ENCODE results near the gene XRRA1.

XRRA1 gene

DNA sequence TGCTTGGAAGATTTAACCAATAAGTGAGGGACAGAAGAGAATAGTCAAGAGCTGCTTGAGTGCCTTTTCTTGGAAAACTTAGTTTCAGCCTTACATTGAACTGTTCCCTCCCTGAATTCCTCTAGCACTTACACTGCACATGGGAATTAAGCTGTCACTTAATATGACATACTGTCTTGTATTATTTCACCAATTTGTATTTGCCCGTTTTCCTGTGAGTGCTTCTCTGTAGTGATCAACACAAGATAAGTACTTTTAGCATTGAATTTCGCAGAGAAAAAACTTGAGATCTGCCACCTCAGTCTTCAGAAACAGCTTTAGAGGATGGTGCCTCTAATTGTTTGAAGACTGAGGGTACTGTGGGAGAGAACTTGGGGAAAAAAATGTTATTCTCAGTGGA lies 3.9 kb upstream of the XRRA1 start:
- in situ Hi-C loops (cut with MboI; ENCODE audit: low sequenced_read_pairs), result no loop called here

DNA sequence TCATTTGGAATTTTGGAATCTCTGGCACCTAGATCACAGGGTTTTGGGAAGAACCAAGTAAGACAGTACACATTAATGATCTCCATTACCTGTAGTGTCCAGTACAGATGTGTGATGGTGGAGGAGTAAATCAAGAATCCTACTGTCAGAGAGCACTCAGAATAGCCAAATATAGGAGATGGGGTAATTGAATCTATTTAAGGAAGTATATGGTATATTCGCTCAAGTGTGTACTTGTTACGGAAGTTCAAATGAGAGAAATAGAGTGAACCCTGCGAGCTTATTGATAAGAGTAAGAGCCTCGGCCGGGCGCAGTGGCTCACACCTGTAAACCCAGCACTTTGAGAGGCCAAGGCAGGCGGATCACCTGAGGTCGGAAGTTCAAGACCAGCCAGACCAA lies 2.3 kb upstream of the XRRA1 start:
- in situ Hi-C loops (cut with MboI; ENCODE audit: low sequenced_read_pairs), result no loop called here

DNA sequence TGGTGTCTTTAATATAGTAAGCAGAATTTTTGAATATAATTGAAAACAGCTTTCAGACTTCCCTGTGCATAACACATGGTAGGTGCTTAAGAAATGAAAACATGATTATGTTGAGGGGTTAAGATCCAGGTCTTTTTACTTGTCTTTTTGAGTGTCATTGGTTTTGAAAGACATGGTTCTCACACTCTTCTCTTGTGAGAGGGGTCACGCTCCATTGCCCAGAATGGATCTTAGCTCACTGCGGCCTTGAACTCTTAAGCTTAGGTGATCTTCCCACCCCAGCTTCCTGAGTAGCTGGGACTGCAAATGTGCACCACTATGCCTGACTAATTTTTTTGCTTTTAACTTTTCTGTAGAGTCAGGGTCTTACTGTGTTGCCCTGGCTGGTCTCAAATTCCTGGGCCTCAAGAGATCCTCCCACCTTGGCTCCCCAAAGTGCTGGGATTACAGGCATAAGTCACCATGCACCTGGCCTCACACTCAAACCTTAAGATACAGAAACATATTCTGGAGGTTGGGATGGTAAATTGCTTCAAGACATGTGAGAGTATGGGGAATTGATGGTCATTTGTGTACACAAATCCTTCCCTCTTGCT lies 1.6 kb upstream of the XRRA1 start:
- in situ Hi-C loops (cut with MboI; ENCODE audit: low sequenced_read_pairs), result no loop called here

DNA sequence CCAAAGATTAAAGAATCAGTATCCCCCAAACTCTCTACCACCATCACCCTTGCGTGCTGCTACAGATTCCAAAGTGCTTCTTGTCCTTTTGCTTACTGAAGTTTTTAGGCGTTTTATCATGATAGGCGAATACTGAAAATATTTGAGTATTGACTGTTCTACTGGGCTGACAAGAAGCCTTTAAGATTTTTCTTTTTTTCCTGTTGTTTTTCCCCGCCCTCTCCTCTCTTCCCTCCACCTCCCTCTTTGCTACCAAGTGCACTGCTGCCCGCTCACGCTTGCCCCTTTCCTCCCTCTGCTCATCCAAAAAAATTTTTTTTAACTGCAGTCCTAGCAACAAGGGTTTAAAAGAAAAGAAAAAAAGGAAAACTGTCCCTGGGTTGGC lies 854 bp upstream of the XRRA1 start:
- in situ Hi-C loops (cut with MboI; ENCODE audit: low sequenced_read_pairs), result no loop called here

DNA sequence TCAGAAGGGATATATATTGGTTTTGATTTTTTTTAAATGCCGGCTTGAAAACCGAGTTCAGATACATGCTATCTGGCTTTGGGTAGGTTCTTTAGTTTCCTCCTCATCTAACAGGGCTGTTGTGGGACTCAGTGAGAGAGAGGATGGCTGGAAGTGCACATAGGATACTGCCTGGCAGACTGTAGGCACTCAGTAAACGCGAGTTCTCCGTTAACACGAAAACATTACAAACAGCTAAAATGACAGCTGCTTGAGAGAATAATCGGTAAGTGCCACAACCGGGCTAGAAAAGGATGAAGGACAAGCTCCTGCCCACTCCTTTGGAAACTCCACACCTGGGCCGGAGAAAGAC lies 369 bp downstream of the XRRA1 start:
- in situ Hi-C loops (cut with MboI; ENCODE audit: low sequenced_read_pairs), result no loop called here

DNA sequence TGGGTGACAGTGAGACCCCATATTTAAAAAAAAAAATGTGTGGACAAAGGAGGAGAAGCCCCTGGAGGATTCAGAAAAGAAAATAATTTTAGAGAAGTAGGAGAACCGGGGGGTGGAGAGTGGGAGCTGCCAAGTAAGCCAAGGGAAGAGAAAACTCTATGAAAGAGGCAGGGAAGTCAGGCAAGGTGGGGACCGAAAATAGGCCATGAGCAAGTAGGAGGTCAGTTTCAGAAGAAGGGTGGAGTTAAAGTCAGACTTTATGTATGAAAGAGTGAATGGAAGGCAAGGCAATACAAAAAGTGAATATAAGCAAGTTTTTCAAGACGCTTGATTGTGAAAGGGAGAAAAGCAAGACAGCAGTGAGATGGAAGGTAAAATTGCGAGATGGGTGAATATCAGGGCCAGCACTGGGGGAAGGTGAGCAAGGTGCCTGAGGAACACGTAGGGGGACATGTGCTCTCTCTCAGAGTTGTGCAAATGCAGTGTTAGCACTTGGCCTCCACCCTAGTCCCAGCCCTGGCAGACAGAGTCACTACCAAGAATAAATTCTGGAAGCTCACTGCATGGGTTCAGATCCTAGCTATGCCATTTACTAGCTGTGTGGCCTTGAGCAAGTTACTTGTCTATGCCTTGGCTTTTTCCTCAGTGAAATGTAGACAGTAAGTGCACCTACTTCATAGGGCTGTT lies 6.7 kb downstream of the XRRA1 start:
- in situ Hi-C loops (cut with MboI; ENCODE audit: low sequenced_read_pairs), result no loop called here

DNA sequence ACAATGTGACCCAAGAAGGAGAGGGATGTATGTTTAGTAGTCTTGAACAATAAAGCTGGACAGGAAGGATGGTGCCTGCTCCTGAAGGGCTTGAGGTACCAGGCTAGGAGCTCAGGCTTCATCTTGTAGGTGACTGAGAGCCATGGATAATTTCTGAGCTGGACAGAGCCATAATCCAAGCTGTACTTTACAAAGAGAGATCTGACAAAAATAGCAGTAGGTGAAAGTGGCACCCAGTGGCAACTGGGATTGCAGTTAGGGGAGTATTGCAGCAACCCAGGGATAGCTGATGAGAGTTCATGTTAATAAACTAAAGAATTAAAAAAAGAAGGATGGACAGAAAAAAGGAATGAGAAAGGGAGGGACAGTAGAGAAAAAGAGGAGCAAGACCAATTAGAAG lies 7.4 kb downstream of the XRRA1 start:
- in situ Hi-C loops (cut with MboI; ENCODE audit: low sequenced_read_pairs), result no loop called here

DNA sequence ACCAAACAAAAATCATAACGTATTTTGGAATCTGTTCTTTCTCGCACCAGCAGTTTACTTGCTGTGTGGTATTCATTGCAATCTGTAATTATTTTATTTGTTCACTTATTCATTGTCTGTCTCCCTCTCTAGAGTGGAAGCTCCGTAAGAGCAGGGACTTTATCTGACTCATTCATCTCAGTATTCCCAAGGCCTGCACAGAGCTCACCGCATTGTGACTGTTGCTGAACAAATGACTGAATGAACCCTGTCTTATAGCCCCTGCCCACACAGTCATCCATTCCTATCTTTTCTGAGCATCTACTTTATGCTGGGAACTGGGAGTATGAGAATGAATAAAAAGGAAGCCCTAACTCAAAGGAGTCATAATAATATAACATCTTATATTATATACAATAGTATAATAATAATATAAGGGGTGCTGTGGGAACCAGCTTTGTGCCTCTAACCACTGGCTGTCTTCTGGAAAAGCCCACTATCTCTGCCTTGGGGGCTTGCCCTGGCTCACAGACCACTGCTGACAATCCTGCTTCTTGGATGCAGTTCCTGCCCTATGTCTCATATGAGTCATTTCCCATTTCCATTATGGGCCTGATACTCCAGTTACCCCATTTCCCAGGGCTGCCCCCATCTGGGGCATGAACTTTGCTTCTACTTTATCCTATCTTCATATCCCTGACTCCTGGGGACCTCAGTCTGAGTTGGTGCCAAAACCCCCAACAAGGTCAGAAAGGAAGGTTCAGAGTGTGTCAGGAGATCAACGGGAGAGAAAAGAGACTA lies 11.0 kb downstream of the XRRA1 start:
- in situ Hi-C loops (cut with MboI; ENCODE audit: low sequenced_read_pairs), result no loop called here

DNA sequence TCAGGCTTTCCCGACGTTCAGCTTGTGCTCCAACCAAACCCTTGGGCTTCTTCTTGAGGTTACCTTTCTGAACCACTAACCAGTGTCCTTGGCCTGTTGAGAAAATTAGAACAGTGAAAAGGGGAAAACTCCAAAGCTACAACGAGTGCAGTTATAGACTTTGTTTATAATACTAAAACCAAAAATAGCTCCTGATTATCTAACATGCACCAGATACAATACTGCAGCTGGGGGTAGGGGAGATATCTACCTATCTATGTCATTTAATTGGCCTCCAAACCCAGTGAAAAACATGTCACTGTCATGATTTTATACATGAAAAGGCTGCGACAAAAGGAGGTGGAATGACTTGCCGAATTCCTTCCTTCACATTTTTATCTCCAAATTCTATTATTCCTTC lies 11.9 kb downstream of the XRRA1 start:
- in situ Hi-C loops (cut with MboI; ENCODE audit: low sequenced_read_pairs), result no loop called here

DNA sequence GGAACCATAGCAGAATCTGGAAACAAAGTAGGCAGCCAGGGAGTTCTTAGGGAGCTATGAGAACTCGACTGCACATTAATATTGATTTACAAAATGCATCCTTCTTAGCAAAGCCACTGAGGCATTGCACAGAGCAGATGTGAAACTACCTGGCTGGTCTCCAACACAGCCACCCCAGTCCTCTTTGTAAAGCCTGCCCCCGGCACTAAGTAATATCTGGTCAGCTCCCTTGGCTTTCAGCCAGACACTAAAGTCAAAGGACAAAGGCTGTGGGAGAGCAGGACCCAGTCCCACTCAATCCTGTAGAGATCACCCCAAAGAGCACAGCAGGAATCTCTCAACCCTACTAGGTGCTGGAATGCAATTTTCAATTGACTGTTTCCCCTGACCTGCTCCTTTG lies 12.8 kb downstream of the XRRA1 start:
- in situ Hi-C loops (cut with MboI; ENCODE audit: low sequenced_read_pairs), result no loop called here

DNA sequence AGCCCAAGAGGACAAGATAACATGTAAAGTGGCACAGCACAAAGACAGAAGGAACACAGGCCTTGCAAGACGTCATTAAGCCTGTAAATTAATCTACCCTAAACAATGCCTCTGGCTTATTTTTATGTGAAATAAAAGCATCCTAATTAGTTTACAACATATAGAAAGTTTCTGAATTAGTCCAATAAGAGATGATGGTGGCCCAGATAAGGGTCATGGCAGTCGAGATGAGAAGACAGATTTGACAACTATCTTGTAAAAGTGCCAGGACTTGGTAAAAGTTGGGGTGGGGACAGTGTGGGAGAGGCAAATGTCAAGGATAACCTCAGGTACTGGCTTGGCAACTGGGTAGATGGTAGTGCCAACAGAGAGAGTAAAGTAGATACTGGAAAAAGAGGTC lies 13.6 kb downstream of the XRRA1 start:
- in situ Hi-C loops (cut with MboI; ENCODE audit: low sequenced_read_pairs), result no loop called here

DNA sequence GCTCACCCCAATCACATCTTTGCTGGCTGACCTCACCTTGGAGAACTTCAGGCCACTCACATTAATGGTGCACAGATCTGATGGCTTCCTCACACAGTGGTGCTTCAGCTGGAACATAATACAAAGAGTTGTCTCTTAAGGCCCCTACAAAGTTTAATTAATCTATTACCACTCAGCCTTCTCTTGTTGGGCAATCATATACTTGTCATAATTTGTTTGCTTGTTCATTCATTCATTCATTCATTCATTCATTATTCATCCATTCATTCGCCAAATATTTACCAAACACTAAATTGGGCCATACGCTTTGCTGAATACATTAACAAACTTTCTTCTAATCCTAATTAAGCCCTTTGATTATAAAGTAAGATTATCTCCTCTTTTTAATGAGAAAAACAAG lies 15.1 kb downstream of the XRRA1 start:
- in situ Hi-C loops (cut with MboI; ENCODE audit: low sequenced_read_pairs), result no loop called here

DNA sequence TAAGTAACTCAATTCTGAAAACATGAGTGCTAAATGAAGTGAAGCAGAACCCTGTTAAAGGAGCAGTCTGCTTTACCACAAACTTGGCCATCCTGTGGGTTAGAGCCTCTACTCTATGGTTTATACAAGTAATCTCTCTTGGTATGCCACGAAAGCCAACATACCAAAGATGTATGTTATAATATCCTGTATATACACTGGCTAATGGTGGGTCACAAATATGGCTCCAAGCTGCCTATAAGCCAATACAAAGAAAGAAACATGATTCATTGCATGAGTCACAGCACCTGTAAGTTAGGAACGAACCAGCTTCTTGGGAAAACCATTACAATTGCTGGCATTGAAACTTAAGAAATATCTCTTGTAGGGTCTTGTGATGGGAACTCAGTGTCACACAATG lies 16.1 kb downstream of the XRRA1 start:
- in situ Hi-C loops (cut with MboI; ENCODE audit: low sequenced_read_pairs), result no loop called here

DNA sequence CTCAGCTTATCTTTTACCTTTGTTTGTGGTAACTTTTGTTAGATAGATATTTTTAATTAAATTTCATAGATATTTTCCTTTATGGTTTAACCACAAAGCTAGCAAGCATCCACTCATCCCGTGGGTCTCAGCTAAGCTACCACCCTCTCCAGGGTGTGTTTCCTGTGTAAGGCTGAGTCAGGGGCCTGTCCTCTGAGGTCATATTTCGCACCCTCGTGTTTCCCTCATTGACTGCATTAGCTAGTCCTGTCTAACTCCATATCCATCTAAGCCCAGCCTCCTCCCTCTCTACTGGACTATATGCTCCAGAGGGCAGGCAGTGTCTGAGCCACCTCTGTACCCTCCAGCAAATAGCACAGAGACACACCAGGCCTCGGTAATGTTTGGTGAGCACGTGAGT lies 16.7 kb downstream of the XRRA1 start:
- in situ Hi-C loops (cut with MboI; ENCODE audit: low sequenced_read_pairs), result no loop called here

DNA sequence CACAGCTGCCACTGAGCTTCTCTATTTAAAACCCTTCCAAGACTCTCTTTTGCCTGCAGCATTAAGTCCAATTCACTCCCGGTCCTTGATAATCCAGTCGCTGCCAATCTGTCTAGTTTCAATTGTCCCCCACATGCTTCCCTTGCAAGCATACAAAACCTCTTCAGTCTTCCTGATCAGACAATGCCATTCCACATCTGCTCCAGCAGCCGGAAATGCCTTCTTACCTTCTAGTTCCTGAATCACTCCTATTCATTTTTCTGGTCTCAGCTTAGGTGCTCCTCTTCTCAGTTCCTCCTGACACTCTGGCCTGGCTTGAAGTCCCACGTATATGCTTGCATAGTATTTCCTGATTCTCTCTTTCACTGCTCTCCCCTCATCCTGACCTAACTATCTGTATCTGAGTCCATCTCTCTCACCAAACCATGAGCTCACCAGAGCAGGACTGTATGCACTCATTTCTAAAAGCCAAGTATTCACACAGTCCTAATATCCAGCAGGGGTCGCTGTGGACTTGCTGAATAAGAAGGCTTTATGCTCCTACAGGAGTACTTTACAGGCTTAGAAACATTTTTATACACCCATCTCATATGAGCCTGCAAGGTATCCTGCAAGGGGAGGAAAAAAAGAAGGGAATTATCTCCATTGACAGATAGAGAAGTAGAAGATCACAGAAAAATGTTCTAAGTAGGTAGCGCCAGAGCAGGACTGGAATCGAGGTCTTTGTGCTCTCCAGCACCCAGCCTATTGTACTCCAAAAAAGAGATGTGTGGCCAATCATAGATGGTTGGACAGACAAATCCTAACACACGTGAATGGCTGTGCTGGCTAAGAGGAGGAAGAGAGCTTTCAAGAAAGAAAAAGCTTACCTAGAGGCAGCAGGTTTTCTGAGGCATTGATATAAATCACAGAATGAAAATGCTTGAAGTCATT lies 19.2 kb downstream of the XRRA1 start:
- in situ Hi-C loops (cut with MboI; ENCODE audit: low sequenced_read_pairs), result no loop called here

DNA sequence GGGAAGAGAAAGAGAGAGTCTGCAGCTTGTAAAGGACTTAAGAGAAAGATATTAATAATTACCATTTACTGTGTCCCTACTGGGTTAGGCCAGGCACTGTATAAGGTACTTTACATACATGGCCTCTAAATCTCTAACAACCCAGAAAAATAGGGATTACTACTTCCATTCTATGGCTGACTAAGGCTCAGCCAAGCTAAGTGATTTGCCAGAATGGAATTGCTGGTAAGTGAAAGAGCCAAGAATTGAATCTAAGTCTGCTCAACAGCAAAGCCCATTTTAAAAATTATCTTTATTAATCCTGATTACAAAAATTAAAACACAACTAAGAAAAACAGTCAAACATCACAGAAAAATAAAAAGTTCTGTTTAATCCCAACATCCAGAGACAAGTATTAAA lies 21.4 kb downstream of the XRRA1 start:
- in situ Hi-C loops (cut with MboI; ENCODE audit: low sequenced_read_pairs), result no loop called here

DNA sequence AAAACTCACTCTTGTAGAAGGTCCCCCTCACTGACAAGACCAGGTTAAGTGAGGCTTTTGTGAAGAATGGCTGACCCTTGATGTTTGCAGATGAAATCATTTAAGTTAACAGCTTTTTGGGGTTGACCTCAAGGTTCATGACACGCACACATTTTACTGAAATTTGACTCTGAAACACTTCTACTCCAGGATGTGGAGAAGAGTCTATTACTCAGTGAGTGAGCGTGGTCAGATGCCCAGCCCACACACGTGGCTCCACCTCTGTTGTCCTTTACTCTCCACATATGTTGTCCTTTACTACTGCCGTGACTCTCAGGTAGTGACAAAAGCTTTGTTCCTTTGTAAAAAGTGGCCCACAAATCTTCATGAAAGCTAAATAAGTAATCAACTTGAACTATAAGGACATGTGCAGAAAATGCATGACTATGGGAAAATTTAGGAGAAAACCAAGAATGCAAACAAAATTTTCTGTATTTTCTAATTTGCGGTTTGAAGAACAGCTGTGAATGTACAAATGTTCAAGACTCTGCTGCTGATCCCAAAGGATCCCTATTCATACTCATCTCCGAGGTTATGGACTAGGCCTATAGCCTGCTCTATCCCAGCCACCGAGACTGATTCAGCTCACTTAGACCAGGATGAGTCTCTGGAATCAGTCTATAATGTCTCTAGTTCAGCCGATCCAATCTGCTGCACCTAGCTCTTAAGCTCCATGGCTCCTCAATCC lies 22.4 kb downstream of the XRRA1 start:
- in situ Hi-C loops (cut with MboI; ENCODE audit: low sequenced_read_pairs), result no loop called here

DNA sequence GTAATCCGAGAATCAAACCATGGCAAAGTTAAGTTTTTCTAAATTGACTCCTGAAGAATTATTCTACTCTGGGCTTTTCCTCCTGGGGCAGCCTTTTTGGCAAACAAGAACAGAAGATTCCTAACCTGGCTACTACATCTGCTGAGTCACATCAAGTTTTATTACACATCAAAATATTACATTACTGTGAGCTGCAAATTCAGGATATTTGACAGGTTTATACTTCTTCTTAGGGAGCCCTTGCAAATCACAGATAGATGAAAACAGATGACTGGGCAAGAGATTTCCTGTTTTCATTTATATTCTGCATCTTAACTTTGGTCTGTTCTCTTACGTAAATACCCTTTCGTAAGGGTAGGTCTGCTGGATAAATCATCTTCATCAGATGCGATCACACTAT lies 23.6 kb downstream of the XRRA1 start:
- in situ Hi-C loops (cut with MboI; ENCODE audit: low sequenced_read_pairs), result no loop called here

DNA sequence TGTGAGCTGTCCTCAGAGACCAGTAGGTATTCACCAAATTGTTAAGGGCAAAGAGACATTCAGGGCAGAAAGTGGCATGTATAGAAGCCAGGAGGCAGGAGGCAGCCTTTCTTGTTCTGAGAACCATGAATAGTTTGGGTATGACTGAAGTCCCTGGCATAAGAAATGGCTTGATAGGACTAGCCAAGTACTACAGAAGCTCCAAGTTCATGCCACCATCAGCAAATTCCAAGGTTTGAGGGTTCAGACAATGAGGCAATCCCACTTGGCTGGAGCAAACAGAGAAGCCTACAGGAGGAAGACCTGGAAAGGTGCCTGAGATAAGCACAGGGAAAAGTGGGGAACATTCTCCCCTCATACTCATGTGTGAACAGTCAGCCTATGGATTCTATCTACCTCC lies 25.8 kb downstream of the XRRA1 start:
- in situ Hi-C loops (cut with MboI; ENCODE audit: low sequenced_read_pairs), result no loop called here

DNA sequence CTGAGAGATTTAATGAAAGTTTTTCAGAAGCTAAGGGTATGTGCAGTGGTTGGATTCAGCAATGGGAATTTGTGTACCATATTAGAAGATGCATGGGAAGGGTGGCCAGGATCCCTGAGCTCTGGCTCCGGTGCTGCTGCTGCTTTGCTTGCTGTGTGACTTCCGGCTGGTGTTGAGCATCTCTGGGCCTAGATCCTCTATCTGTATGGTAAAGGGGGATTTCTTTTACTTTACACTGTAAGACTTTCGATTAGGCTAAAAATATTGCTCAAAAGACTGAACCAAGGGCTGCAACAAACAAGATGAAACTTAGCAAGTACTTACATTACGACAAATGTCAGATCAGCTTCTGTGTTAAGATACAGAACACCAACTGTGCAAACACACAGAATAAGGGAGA lies 39.1 kb downstream of the XRRA1 start:
- in situ Hi-C loops (cut with MboI; ENCODE audit: low sequenced_read_pairs), result no loop called here

DNA sequence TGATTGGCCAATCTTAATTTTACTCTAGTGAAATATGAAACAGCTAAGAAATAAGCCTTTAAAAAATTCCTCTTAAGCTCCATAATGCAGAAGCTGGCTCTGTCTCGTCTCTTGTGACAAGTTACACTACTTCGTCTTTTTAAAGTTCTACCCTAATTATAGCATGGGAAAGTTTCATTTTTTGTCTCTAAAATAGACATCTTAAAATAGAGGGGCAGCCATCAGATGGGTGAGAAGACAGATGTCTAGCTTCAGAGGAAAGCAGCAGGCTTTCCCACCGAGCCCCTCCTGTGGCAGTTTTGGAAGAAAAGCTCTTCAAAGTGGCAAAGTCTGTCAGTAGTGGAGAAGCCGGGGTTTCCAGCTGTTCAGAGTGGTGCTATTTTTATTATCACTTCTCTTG lies 39.5 kb downstream of the XRRA1 start:
- in situ Hi-C loops (cut with MboI; ENCODE audit: low sequenced_read_pairs), result no loop called here

All from hTERT RPE-1 (cell line).